H1 (cell line): Measurements from ENCODE around the gene HMCN1. TPM values are rescaled to one million over a fixed set of nuclear protein-coding genes. Genes with fewer than 3 reads are reported as not detected.

Source experiments
- ATF2 ChIP-seq: IDR thresholded peaks from 2 replicates; pipeline ENCODE4 v1.6.1; 2012; ENCODE audit warnings: low read length, inconsistent platforms
- CTCF ChIP-seq, 3 experiments: IDR thresholded peaks; 1 replicate in 2 of 3; 2 replicates in 1 of 3; pipeline versions ENCODE4 v1.5.1 to v1.6.1; 2011; ENCODE audit warnings: low read length in 3 of 3, mild to moderate bottlenecking in 3 of 3, inconsistent platforms in 2 of 3, low read depth in 1 of 3, moderate library complexity in 1 of 3; ENCODE audit not compliant: insufficient read depth in 1 of 3; ENCODE audit errors: control extremely low read depth in 1 of 3
- EP300 ChIP-seq, 2 experiments: IDR thresholded peaks; 1 replicate in 1 of 2; 2 replicates in 1 of 2; pipeline ENCODE4 v1.6.1; 2011 to 2012; ENCODE audit warnings: low read depth in 2 of 2, low read length in 2 of 2, mild to moderate bottlenecking in 2 of 2, borderline replicate concordance in 1 of 2, inconsistent platforms in 1 of 2, moderate library complexity in 1 of 2
- RAD21 ChIP-seq, 2 experiments: IDR thresholded peaks in 1 of 2; conservative IDR thresholded peaks in 1 of 2; 2 replicates each; pipeline ENCODE4 v1.6.1; 2011; ENCODE audit warnings: low read depth in 2 of 2, low read length in 2 of 2, improper control_type of control experiment in 1 of 2, inconsistent platforms in 1 of 2, mild to moderate bottlenecking in 1 of 2, moderate library complexity in 1 of 2
- SIRT6 ChIP-seq: IDR thresholded peaks from one replicate; pipeline ENCODE4 v1.7.1; 2012; ENCODE audit warnings: low read length, inconsistent platforms
- SIX5 ChIP-seq: IDR thresholded peaks from 2 replicates; pipeline ENCODE4 v1.6.1; 2011; ENCODE audit warnings: mild to moderate bottlenecking, low read depth, low read length
- SUZ12 ChIP-seq: fragments of 200-600 bp; sonication (generic); IDR thresholded peaks from 2 replicates; pipeline ENCODE4 v1.6.1; 2012; ENCODE audit warnings: mild to moderate bottlenecking, inconsistent platforms, low read length, moderate library complexity, mixed read lengths
- polyA plus RNA-seq, 7 experiments: library from polyadenylated mRNA; depleted of rRNA in 3 of 7; stranded (reverse) in 5 of 7; unstranded in 2 of 7; fragments of >200 nt in 5 of 7; fragments of 200-250 nt in 2 of 7; gene quantifications; 1 replicate in 5 of 7; 2 replicates in 1 of 7; 4 replicates in 1 of 7; pipeline versions ENCODE4 v1.2.1 to v1.2.3, GENCODE V29; 2011 to 2013; ENCODE audit warnings: missing spikeins in 2 of 7, mixed read lengths in 2 of 7
- total RNA-seq: library from RNA; stranded (reverse); fragmentation: NEBNext Ultra II Directional; extraction: Animal tissue kit (Norgen Biotek cat#: 25700); gene quantifications from 2 replicates; pipeline ENCODE4 v1.2.1, GENCODE V29; 2021

Gene HMCN1
- total and polyA plus RNA-seq, 2 of the 8 experiments (the other 6 are each of a cell fraction or from before 2014, with no cell fraction given), result 13.8 to 14.6 TPM

- no peak for TF ChIP-seq ATF2
- TF ChIP-seq SIX5, result no peak
- TF ChIP-seq CTCF (IDR thresholded peaks at IDR 0.05; ENCODE audit: control extremely low read depth in 1 of 3, insufficient read depth in 1 of 3, low read depth in 1 of 3, low read length in 3 of 3), result no peak
- no peak for TF ChIP-seq RAD21 (IDR thresholded peaks at IDR 0.05 in 1 of 2, conservative IDR thresholded peaks at IDR 0.05 in 1 of 2; ENCODE audit: low read depth in 2 of 2, low read length in 2 of 2)
- no peak for TF ChIP-seq SIRT6
- no peak for TF ChIP-seq EP300 (IDR thresholded peaks at IDR 0.05; ENCODE audit: borderline replicate concordance in 1 of 2, low read depth in 2 of 2, low read length in 2 of 2)
- no peak for TF ChIP-seq SUZ12
- TF ChIP-seq, all 59 proteins: peak for 0
Observed at GRCh38 chr1:185860859-185861258, 126.7 kb downstream of the HMCN1 start (continued).
